Measurements from ENCODE around the gene PTRHD1. TPM values are rescaled to one million over a fixed set of nuclear protein-coding genes. Genes with fewer than 3 reads are reported as not detected.

PTRHD1 gene
- total and polyA plus RNA-seq, 2 donors (not counting 1 experiment from before 2014, with no cell fraction given), result 20.2 to 29.8 TPM

DNA sequence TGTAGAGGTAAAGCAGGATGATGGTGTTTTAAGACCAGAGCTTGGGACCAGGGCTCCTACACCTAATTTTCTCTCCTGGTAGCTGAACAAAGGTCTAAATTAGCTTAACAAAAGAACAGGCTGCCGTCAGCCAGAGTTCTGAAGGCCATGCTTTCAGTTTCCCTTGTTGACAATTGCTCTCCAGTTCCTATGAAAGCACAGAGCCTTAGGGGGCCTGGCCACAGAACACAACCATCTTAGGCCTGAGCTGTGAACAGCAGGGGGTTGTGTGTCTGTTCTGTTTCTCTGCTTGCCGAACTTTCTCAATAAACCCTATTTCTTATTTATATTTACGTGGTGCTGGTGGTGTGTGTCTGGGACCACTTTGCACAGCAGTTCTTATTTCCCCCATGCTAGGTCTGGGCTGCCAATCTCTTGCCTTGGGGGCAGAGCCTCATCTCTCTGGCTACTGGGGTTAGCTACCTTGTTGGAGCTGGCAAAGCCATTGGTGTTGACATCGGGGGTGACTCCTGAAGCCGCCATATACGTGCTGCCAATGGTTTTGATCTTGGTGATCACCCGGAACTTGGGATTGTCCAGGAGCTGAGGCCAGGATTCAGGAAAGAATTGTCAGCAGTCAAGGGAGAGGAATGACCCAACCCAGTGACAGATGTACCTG, 29.0 kb upstream of the PTRHD1 start:
- Histone ChIP-seq H3K9ac (ENCODE audit: low read length) (no peak overlapping the region), H3K27me3 (replicated peaks in 1 of 4; ENCODE audit: control extremely low read depth in 1 of 4, control insufficient read depth in 3 of 4, insufficient read depth in 4 of 4, low read length in 3 of 4) (no peaks in the 10 kb centered on the region), H3K36me3 (replicated peaks in 1 of 2; ENCODE audit: control extremely low read depth in 1 of 2, control insufficient read depth in 1 of 2, extremely low read depth in 1 of 2, insufficient read depth in 2 of 2, low read length in 1 of 2) (peaks cover 1 to 32% of the 10 kb centered on the region in 2 experiments), H3K4me1 (ENCODE audit: control insufficient read depth in 2 of 2, insufficient read depth in 2 of 2, low read length in 2 of 2) (peaks cover 0 to under 1% of the 10 kb centered on the region in 2 donors), H2AFZ (ENCODE audit: insufficient read depth, low read depth, low read length, poor library complexity, severe bottlenecking) (no peak overlapping the region), H3K9me3 (ENCODE audit: control extremely low read depth in 1 of 3, control insufficient read depth in 2 of 3, insufficient read depth in 1 of 3, low read length in 2 of 3) (no peaks in the 10 kb centered on the region), H3K4me3 (ENCODE audit: control extremely low read depth in 1 of 5, extremely low read depth in 1 of 5, insufficient read depth in 1 of 5, low read depth in 2 of 5, low read length in 4 of 5) (no peak overlapping the region), H3K27ac (ENCODE audit: low read length in 2 of 2) (no peak overlapping the region), H3K4me2 (replicated peaks; ENCODE audit: low read depth, low read length, poor library complexity, severe bottlenecking) (no peak overlapping the region), H4K20me1 (ENCODE audit: control insufficient read depth, insufficient read depth, low read length, poor library complexity, severe bottlenecking) (no peaks in the 10 kb centered on the region), H3K79me2 (ENCODE audit: control insufficient read depth, insufficient read depth, low read length) (no peaks in the 10 kb centered on the region)
- H3K9me3 Mint-ChIP-seq (ENCODE audit: insufficient read depth), result no peaks in the 10 kb centered on the region
- no peak for DNase-seq
- H3K27ac Mint-ChIP-seq, result no peak overlapping the region
- ChIA-PET POLR2A (no interaction called here), CTCF (interaction anchor here (1.1 to 1.3 kb wide), 2 partner anchors 400 to 412 kb away, joined by 4 to 7 read pairs; no protein-coding TSS in a partner anchor)
- no peak overlapping the region for H3K4me3 Mint-ChIP-seq
- H3K27me3 Mint-ChIP-seq, result no peaks in the 10 kb centered on the region
- WGBS (ENCODE audit: insufficient coverage), result 100% methylated on average over 4 of the region's 7 CpGs
- no peak for ATAC-seq (ENCODE audit: low read depth)
- H3K4me1 Mint-ChIP-seq, result peaks cover 2% of the 10 kb centered on the region
- TF ChIP-seq, protein P1, sequence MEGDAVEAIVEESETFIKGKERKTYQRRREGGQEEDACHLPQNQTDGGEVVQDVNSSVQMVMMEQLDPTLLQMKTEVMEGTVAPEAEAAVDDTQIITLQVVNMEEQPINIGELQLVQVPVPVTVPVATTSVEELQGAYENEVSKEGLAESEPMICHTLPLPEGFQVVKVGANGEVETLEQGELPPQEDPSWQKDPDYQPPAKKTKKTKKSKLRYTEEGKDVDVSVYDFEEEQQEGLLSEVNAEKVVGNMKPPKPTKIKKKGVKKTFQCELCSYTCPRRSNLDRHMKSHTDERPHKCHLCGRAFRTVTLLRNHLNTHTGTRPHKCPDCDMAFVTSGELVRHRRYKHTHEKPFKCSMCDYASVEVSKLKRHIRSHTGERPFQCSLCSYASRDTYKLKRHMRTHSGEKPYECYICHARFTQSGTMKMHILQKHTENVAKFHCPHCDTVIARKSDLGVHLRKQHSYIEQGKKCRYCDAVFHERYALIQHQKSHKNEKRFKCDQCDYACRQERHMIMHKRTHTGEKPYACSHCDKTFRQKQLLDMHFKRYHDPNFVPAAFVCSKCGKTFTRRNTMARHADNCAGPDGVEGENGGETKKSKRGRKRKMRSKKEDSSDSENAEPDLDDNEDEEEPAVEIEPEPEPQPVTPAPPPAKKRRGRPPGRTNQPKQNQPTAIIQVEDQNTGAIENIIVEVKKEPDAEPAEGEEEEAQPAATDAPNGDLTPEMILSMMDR (IDR thresholded peaks at IDR 0.05), result no peak
- no peak for TF ChIP-seq EZH2 (IDR thresholded peaks at IDR 0.05; ENCODE audit: borderline replicate concordance, insufficient read depth, low read depth, low read length, poor library complexity, severe bottlenecking)
- intact Hi-C loops (cut with micrococcal nuclease), result no loop called here

DNA sequence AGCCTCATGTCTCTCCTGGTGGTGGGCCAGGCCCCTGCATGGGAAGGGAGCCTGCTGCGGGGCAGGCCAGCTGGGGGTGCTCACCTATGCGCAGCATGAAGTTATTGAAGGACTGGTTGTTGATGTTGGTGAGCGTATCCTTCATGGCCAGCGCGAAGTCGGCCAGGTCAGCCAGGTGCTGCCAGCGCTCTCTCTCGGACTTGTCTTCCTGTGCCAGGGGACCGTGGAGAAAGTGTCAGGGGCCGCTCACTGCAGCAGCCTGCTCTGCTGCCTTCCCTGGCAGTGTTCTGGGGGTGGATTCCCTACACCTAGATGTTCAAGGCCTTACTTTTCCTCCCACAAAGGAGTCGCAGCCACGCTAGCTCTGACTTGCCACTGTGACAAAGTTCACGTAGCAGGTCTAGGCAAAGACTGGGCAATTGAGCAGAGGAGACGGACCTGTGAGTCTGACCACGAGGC, 28.3 kb upstream of the PTRHD1 start:
- TF ChIP-seq, protein P1 (IDR thresholded peaks at IDR 0.05), result no peak
- TF ChIP-seq EZH2 (IDR thresholded peaks at IDR 0.05; ENCODE audit: borderline replicate concordance, insufficient read depth, low read depth, low read length, poor library complexity, severe bottlenecking), result no peak
- H3K4me3 ChIP-seq (ENCODE audit: control extremely low read depth in 1 of 5, extremely low read depth in 1 of 5, insufficient read depth in 1 of 5, low read depth in 2 of 5, low read length in 4 of 5), result no peak overlapping the region
- 95% methylated on average over 15 of the region's 15 CpGs for WGBS (ENCODE audit: insufficient coverage)
- no peaks in the 10 kb centered on the region for H3K9me3 ChIP-seq (ENCODE audit: control extremely low read depth in 1 of 3, control insufficient read depth in 2 of 3, insufficient read depth in 1 of 3, low read length in 2 of 3)
- H3K27ac ChIP-seq (ENCODE audit: low read length in 2 of 2), result no peak overlapping the region
- POLR2A ChIA-PET, result no interaction called here
- Mint-ChIP-seq H3K4me1 (peaks cover 2% of the 10 kb centered on the region), H3K4me3 (no peak overlapping the region), H3K27me3 (no peaks in the 10 kb centered on the region), H3K9me3 (ENCODE audit: insufficient read depth) (no peaks in the 10 kb centered on the region), H3K27ac (no peak overlapping the region)
- no peak overlapping the region for H3K4me2 ChIP-seq (replicated peaks; ENCODE audit: low read depth, low read length, poor library complexity, severe bottlenecking)
- no peaks in the 10 kb centered on the region for H3K27me3 ChIP-seq (replicated peaks in 1 of 4; ENCODE audit: control extremely low read depth in 1 of 4, control insufficient read depth in 3 of 4, insufficient read depth in 4 of 4, low read length in 3 of 4)
- no peak overlapping the region for H3K9ac ChIP-seq (ENCODE audit: low read length)
- H2AFZ ChIP-seq (ENCODE audit: insufficient read depth, low read depth, low read length, poor library complexity, severe bottlenecking), result no peak overlapping the region
- DNase-seq, result no peak
- H4K20me1 ChIP-seq (ENCODE audit: control insufficient read depth, insufficient read depth, low read length, poor library complexity, severe bottlenecking), result no peaks in the 10 kb centered on the region
- H3K36me3 ChIP-seq (replicated peaks in 1 of 2; ENCODE audit: control extremely low read depth in 1 of 2, control insufficient read depth in 1 of 2, extremely low read depth in 1 of 2, insufficient read depth in 2 of 2, low read length in 1 of 2), result peaks cover 0 to 37% of the 10 kb centered on the region in 2 experiments
- ATAC-seq (ENCODE audit: low read depth), result no peak
- no peaks in the 10 kb centered on the region for H3K79me2 ChIP-seq (ENCODE audit: control insufficient read depth, insufficient read depth, low read length)
- CTCF ChIA-PET, result interaction anchor here (0.9 to 1.1 kb wide), 2 partner anchors 411 to 994 kb away, joined by 3 to 7 read pairs; no protein-coding TSS in a partner anchor
- intact Hi-C loops (cut with micrococcal nuclease), result no loop called here
- no peaks in the 10 kb centered on the region for H3K4me1 ChIP-seq (ENCODE audit: control insufficient read depth in 2 of 2, insufficient read depth in 2 of 2, low read length in 2 of 2)
